Gastrocnemius medialis (tissue), 4 donors: ENCODE results near the gene TCF7L2.

Experiments
- CTCF ChIP-seq, 5 experiments: fragments of 450-650 bp in 3 of 5; fragments of 200-600 bp in 2 of 5; sonication (generic) in 2 of 5; IDR thresholded peaks in 4 of 5; conservative IDR thresholded peaks in 1 of 5; 1 replicate in 4 of 5; 2 replicates in 1 of 5; pipeline ENCODE4 v1.5.1; 2016 to 2019; ENCODE audit warnings: antibody characterized with exemption in 5 of 5, mild to moderate bottlenecking in 3 of 5, moderate library complexity in 3 of 5
- POLR2A ChIP-seq, 2 donors: fragments of 450-650 bp; IDR thresholded peaks; one replicate each; pipeline ENCODE4 v1.6.1; 2017; ENCODE audit warnings: antibody characterized with exemption in 2 of 2, mild to moderate bottlenecking in 2 of 2, moderate library complexity in 2 of 2

GRCh38 chr10:113027574-113028455 is 77.8 kb downstream of the TCF7L2 start:
- TF ChIP-seq CTCF (IDR thresholded peaks at IDR 0.05 in 4 of 5, conservative IDR thresholded peaks at IDR 0.05 in 1 of 5) (no peak), POLR2A (IDR thresholded peaks at IDR 0.05) (no peak)
